GM19467 (cell line): ENCODE data around the gene GRK5.
A peak's percentile ranks its signal among the peaks of the same experiment; 100 is the strongest.

ENCODE experiments used
- ATAC-seq: cut with Tn5 transposase; IDR thresholded peaks from one replicate; pipeline ENCODE4 v1.9.1; 2021; ENCODE audit warnings: mild to moderate bottlenecking, moderate library complexity; ENCODE audit not compliant: unreplicated experiment

Gene GRK5

DNA sequence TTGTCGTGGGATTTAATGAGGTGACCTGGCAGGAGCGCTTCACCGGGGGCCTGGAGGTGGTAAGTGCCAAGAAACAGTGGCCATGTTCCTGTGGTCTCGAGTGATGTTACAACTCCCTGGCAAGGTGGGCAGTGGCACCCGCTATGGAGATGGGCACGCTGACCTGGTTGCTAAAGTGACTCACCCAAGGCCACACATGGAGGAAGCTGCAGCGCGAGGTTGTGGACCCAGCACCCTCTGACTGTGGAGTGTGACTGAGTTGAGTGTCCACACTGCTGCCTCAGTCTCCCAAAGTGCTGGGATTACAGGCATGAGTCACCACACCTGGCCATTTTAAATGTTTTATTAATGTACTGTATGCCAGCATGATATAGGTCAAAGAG lies 261.9 kb downstream of the GRK5 start:
- ATAC-seq, result no peak

DNA sequence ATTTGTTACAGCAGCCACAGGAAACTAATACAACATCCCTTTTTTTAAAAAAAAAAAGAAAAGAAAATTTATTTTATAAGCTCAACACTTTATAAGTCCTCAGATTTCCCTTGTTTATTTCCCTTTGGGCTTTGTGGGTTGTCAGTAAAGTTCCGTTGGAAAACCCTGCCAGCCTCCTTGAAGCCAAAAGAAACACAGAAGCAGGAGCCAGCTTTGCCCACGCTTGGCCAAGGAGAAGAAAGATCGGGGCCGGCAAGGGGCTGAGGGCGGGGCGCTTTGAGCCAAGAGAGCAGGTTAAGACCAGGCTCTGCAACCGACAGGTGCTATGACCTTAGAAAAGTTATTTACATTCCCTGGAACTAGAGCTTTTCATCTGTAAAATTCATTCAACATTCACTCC lies 262.5 kb downstream of the GRK5 start:
- ATAC-seq, result no peak

DNA sequence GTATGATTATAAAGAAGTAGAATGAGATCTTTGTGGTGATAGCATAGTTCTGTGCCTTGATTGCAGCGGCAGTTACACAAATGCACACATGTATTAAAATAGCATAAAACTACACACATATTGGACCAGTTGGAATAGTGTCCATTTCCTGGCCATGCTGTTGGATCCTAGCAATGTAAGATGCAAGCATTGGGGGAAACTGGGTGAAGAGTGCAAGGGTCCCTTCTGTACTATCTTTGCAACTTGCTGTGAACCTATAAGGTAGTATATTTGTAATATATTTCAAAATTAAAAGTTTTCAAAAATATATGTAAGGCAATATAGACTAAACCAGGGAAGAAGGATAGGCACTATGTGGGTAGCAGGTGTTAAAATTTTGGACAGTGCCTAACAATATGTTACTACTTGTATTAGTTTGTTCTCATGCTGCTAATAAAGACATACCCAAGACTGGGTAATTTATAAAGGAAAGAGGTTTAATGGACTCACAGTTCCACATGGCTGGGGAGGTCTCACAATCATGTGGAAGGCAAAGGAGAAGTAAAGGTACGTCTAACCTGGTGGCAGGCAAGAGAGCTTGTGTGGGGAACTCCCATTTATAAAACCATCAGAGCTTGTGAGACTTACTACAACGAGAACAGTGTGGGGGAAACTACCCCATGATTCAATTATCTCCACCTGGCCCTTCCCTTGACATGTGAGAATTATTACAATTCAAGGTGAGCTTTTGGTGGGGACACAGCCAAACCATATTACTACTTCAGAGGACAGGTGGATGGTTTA lies 263.7 kb downstream of the GRK5 start:
- no peak for ATAC-seq

DNA sequence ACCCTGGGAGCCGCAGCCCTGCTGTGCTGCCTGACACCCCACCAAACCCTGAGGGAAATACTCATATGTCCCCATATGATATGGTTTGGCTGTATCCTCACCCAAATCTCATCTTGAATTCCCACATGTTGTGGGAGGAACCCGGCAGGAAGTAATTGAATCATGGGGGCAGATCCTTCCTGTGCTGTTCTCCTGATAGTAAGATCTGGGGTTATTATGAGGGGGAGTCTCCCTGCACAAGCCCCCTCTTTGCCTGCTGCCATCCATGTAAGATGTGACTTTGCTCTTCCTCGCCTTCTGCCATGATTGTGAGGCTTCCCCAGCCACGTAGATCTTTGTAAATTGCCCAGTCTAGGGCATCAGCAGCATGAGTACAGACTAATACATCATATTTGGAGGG lies 266.4 kb downstream of the GRK5 start:
- ATAC-seq, result no peak

DNA sequence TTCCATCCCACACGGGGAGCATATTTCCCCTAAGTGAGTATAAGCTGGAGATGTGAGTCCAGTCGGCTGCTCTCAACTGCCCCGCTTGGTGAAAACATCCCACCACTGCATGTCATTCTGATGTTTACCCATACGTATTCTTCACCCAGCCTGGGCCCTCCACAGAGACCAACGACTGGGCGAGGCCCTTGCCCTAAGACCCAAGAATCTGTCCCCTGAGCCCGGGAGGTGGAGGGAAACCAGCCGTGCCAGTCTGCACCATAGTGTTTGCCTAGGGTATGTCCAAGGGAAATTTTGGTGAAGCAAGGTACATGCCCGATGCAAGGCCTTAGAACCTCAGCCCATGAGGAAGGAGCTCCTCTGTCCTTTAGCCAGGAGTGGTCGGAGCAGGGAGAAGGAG lies 267.2 kb downstream of the GRK5 start:
- no peak for ATAC-seq

DNA sequence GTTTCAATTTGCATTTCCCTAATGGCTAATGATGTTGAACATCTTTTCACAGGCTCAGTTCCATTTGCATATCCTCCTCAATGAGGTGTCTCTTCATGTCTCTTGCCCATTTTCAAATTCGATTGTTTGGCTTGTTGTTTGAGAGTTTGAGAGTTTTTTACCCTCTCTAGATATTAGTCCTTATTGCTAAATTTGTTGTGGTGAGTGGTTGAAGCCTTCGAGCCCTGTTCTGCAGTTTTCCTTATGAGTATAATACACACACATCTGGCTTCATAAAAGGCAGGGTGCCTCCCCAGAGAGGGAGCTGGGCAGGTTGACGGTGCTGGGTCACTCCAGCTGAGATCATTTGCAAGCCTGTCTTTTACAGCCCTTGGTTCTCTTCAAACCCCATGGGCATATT lies 270.1 kb downstream of the GRK5 start:
- ATAC-seq, result peak; percentile 54

DNA sequence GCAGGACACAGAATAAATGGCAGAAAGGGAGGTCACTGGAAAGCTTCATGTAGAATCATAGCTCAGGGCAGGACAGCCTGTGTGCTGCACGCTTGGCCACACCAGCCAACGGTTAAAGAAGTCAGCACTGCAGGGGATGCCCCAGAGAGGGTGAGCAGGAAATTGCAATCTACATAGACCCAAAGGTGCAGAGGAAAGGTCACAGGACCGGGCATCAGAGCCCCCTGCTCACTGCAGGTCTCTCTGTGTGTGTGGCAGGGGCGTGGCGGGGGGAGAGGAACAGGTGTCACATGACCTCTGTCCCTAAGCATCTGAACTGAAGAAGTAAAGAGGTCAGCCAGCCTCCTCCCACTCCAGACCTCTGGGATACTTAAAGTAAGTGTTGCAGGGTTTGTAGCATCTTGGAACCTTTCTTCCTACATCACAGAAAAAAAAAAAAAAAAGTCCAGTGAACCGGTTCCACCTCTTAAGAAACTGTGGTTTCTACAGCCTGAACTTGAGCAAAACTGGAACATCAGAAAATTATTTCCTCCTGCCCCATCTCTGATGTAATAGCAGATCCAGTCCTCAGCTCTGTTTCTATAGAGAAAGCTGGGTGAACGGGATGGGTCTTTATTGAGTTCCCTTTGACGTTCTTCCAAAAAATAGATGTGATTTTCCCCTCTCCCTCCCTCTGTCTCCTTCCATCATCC lies 270.9 kb downstream of the GRK5 start:
- ATAC-seq, result peak; percentile 82

DNA sequence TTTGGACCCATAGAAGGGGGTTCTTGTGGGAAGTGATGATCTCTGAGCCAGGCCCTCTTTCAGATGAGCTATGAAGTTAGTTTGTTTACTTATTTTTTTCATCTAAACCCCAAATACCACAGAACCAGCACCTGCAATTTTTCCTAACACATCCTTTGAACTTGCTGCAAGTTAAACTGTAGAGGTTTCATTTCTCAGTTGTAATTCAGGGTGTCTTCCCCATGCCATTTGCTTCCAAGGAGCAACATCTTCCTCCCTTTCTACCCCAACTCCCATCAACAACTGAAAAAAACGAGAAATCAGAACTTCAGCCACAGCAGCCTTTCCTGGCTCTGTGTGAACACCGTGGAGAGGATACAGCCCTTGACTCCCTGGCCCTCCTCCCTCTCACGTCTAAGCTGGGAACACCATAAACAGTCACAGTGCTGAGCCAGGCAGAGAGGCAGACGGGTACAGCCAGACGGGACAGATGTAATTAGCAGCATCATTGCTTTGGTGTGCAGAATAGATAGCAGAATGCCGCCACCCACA lies 271.5 kb downstream of the GRK5 start:
- ATAC-seq, result no peak

DNA sequence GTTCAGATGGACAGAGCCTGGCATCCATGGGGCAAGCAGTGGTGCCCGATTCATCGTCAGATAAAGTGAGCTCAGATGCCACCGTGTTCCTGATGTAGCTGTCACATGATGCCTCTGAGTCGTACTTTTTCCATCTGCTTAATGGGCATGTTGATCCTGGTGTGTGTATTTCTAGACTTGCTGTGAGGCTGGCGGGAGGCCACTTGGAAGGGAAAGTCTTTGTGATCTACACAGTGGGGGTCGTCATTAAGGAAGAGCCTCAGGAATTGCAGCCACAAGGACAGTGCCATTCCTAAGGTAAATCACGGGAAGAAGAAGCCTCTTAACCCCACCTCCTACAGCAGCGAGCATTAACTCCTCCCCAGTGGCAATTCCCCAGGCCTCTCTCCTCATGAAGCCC lies 272.2 kb downstream of the GRK5 start:
- no peak for ATAC-seq

DNA sequence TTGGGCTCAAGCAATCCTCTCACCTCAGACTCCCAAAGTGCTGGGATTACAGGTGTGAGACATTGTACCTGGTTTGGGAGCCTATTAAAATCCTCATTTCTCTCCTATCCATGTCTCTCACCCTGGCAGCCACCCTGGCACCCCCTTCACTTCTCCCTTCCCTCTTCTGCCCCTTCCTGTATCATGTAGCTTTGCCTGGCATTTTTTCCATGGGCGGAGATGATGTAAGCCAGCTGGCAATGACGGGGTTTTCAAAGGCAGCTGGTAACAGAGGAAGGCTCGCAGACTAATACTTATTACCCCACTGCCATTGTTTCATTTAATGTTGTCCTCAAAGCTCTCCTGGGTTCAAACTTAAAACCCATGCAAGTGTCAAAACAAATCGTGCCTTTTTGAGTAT lies 273.3 kb downstream of the GRK5 start:
- ATAC-seq, result no peak

DNA sequence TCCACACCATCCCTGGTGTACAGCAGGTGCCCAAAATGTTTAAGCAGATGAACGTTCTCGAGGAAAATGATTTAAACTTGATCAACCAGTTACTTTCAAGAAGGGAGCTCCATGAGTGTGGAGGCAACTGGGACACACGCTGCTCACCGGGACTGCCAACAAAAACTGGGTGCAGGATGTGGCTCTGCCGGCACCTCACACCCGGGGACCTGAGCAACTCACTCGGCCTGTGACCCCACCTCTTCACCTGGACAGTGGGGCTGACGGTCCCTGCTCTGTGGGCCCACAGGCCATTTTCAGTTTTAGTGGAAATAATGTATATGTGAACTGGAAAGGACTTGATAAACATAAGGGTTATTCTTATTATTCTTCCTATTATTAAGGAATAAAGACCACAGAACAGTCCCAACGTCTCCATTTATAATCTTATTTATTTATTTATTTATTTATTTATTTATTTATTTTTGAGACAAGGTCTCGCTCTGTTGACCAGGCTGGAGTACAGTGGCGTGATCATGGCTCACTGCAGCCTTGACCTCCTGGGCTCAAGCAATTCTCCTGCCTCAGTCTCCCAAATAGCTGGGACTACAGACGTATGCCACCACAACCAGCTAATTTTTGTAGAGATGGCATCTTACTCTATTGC lies 274.5 kb downstream of the GRK5 start:
- ATAC-seq, result no peak

DNA sequence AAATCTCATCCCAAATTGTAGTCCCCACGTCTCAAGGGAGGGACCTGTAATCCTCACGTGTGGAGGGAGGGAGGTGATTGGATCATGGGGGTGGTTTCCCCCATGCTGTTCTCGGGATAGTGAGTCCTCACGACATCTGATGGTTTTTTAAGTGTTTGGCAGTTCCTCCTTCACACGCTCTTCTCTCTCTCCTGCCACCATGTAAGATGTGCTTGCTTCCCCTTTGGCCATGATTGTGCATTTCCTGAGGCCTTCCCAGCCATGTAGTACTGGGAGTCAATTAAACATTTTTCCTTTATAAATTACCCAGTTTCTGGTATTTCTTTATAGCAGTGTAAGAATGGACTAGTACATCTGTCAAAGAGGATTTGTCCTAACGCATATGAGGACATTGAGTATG lies 275.6 kb downstream of the GRK5 start:
- no peak for ATAC-seq

DNA sequence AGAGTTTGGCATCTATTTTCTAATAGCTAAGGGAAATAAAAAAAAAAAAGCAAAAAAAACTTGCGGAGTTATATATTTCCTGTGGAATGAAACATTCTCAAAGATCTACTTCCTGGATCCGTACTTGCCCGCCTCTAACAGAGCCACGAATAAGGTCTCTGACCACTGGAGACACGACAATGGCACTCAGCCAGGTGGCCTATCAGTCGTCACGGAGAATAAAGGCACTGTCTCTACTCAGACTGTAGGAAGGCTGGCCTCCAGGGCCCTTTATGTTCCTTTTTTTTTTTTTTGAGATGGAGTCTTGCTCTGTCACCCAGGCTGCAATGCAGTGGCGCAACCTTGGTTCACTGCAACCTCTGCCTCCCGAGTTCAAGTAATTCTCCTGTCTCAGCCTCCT lies 276.5 kb downstream of the GRK5 start:
- no peak for ATAC-seq

DNA sequence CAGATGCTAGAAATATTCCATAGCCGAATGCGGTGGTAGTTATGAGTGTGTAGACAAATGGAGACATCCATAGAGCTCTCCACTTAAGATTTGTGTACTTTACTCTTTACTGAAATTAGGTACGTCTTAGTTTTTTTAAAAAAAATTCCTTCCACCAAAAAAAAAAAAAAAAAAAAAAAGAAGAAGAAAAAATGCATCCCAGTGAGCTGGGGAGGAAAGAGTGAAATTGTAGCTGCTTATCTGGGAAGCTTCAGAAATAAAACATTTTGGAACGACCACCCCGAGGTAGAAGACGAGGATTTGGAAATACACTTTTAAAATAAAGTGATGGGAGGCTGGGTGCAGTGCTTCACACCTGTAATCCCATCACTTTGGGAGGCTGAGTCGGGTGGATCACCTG lies 281.3 kb downstream of the GRK5 start:
- no peak for ATAC-seq

DNA sequence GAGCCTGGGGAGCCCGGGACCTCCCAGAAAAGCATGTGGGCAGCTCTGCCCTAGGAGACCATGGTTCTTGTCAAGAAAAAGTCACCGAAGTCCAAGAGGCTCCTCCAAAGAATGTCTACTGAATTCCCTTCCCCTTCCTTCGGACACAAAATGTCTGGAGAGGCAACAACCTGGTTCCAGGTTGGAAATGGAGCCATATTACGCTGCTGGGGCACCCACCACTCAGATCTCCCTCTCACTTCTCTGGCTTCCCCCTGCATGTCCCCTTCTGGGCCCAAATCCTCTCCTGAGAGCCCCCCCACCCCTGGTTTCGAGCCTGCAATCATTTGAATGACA lies 282.6 kb downstream of the GRK5 start:
- no peak for ATAC-seq

DNA sequence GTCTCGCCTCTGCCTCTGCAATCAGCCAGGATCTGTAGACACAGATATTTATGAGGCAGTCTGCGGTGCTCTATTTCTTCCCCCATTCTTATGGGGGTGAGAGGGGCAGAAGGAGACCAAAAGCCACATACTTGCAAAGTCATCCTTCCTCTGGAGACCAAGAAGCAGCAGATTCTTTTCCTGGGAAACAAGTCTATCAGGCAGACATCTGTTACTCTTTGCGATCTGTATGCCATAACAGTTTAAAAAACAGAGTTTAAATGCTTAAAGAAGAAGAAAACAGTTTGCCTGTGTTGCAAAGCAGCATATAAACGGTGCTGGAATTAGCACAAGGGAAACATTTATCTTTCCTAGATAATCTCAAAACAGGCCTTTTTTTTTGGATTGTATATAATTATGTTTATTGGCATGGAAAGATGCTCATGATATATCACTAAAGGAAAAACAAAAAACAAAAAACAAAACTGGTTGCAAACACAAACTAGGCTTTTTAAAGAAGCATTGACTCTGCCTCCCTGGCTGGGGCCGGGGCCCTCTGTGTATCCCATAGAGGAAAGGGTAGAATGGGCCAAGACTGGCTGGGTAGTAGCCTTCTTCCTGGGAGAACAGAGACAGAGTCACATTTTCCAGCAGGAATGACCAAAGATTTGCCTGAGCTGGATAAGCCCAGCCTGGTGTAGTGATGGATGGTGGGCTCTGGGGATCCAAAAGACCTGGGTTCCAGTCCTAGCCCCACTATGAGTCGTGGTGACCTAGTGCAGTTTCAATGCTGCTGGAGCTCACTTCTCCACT lies 284.8 kb downstream of the GRK5 start:
- no peak for ATAC-seq

DNA sequence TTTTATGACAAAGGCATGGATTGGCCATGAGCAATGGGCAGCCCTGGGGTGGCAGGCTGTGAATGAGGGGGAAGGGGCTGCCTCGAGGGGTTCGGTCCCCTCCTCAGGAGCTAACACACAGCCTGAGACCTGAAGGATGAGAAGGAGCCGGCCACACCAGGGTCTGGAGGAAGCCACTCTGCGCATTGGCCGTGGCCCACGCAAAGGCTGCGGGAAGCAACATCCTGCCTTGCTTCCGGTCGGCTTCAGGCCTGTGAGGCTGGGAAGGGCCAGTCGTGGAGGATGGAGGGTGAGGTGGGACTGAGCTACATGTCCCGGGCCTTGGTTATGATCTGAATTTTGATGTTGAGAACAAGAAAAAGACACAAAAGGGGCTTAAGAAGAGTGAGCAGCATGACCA lies 285.8 kb downstream of the GRK5 start:
- no peak for ATAC-seq

DNA sequence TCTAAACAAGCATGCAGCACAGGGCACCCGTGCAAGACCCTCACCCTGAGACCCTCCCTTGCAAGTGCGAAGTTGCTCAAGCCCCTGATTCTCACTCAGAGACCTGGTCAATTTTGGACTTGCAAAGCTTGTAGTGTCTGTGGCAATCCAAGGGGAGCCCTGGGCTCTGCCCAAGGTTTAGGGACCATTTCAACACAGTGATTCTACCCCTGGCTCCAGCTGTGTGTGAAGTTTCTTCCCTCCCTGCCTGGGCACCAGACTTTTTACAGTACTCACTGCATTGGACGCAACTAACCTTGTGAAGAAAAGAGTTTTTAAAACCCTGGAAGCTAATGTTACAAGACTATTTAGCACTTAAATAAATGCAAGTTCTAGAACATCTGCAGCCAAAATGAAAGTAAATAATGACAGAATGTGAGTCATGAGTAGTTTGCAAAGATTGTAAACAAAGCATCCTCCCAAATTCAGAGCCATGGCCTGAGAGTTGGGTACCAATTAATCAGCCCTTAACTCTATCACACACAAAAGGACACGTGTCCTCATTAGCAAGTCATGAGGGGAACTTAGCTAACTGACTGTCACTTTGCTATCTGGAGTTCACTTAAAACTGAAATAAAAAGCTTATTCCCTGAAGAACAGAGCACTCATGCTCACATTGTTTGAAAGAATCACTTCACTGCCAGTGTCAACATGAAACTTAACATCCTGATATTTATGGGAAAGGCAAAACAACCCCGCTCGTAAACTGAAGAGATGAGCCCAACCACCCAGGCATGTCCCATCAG lies 287.1 kb downstream of the GRK5 start:
- no peak for ATAC-seq

DNA sequence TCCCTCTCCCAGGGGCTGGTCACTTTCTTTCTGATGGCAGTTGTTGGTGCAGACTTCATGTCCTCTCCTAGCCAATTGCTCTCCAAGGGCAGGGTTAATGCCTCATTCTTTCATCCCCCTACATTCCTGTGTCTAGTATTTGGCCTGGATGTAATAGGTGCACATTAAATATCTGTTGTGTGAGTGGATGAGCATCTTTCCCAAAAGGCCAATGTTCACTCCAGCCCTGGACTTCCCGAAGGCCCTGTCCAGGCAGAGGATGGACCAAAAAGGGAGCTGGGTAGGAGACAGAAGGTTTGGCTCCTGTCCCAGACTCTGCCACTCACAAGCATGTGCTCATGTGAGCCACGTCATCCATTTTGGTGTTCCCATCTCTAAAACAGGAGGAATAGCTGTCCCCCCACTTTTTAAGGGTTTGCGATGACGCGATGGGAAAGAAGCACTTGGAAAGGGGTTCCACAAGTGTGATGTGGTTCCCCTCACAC lies 287.7 kb downstream of the GRK5 start:
- ATAC-seq, result no peak

DNA sequence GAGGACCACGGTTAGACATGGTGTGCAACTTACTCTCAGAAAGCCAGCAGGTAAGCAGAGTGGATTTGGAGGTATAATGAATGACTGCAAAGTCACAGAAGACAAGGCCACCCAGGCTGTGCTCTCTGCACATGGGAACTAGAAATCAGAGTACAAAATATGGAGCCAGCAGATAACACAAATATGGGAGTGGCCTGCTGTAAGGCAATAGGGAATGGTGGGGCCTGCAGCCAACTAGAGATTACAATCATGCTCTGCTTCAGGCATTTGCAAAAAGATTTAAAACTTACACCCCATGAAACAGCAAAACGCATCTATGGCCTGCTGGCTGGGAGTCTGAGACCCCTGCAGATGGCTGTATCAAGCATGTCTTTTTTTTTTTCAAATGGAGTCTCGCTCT lies 288.2 kb downstream of the GRK5 start:
- ATAC-seq, result no peak
